ENCODE results near the gene ZNRD2. TPM values are rescaled to one million over a fixed set of nuclear protein-coding genes. Genes with fewer than 3 reads are reported as not detected.

Gene ZNRD2
- total and polyA plus RNA-seq, 10 of the 15 experiments (the other 5 are each of a cell fraction or from before 2014, with no cell fraction given) = 7.9 to 111 (median 55.4) TPM

- ATAC-seq (no peak), FAIRE-seq (no peak), DNase-seq (ENCODE audit: low read depth, low spot score) (no peak)
- no TSS peak for BruUV-seq (replicated peaks)
- Histone ChIP-seq H3K9ac (ENCODE audit: control insufficient read depth, insufficient read depth, low read length) (no peak overlapping the region), H2AFZ (ENCODE audit: control insufficient read depth, low read depth, low read length) (no peak overlapping the region), H3K79me2 (ENCODE audit: control insufficient read depth, insufficient read depth, low read length) (peaks cover 19% of the 10 kb centered on the region), H3K36me3 (ENCODE audit: control insufficient read depth in 2 of 2, insufficient read depth in 2 of 2, low read length in 1 of 2) (no peaks in the 10 kb centered on the region), H3K4me3 (no peak overlapping the region), H3K27ac (ENCODE audit: control insufficient read depth, insufficient read depth) (no peak overlapping the region), H3K9me3 (replicated peaks; ENCODE audit: control insufficient read depth, insufficient read depth, low read length) (no peaks in the 10 kb centered on the region), H3K4me1 (ENCODE audit: control insufficient read depth, insufficient read depth, low read length) (peaks cover 12% of the 10 kb centered on the region), H3K4me2 (ENCODE audit: control insufficient read depth, insufficient read depth) (peak overlapping the region; percentile 33; the same call in 1 of the 2 replicates), H3K27me3 (replicated peaks in 1 of 2; ENCODE audit: control insufficient read depth in 2 of 2, insufficient read depth in 2 of 2, low read length in 1 of 2) (no peaks in the 10 kb centered on the region; a peak in 1 of 4 replicates), H4K20me1 (ENCODE audit: control insufficient read depth, insufficient read depth) (no peaks in the 10 kb centered on the region)
- RAD21 ChIA-PET (ENCODE audit: unreplicated experiment) = interaction anchor here (0.6 to 1.9 kb wide), 6 partner anchors 14 to 563 kb away, joined by 3 to 8 read pairs (median 4); no protein-coding TSS in a partner anchor
- CTCF ChIA-PET = interaction anchor here (1.1 to 2.0 kb wide), 5 partner anchors 13 to 149 kb away, joined by 3 to 8 read pairs (median 5); no protein-coding TSS in a partner anchor
- 53% methylated on average over 7 of the region's 7 CpGs for WGBS (ENCODE audit: insufficient coverage, insufficient replicate concordance, low lambda C conversion rate, missing lambda C conversion rate)
- intact Hi-C loops (cut with micrococcal nuclease; ENCODE audit: unreplicated experiment) (no loop called here), in situ Hi-C loops (cut with MboI) (no loop called here)
- POLR2A ChIA-PET = interaction anchor here (0.5 to 0.9 kb wide), 11 partner anchors 11 to 352 kb away, joined by 3 to 8 read pairs (median 5); partner anchors contain the start of gene FIBP
- SMC1A ChIA-PET (ENCODE audit: uncharacterized antibody, unreplicated experiment) = interaction anchor here (0.6 to 2.2 kb wide), 6 partner anchors 10 to 187 kb away, joined by 3 to 7 read pairs (median 3); no protein-coding TSS in a partner anchor
- TF ChIP-seq HCFC1 (IDR thresholded peaks at IDR 0.05; ENCODE audit: low read length) (no peak), CEBPZ (IDR thresholded peaks at IDR 0.05; ENCODE audit: low read depth, low read length) (no peak), ZNF384 (IDR thresholded peaks at IDR 0.05; ENCODE audit: borderline replicate concordance, low read depth, low read length) (peak; percentile 54), PBX3 (IDR thresholded peaks at IDR 0.05; ENCODE audit: insufficient replicate concordance, low read depth, low read length) (no peak), KDM1A (IDR thresholded peaks at IDR 0.05; ENCODE audit: borderline replicate concordance) (no peak), SPI1 (IDR thresholded peaks at IDR 0.05; ENCODE audit: borderline replicate concordance, insufficient read depth, low read depth, low read length) (peak; percentile 57)
Observed at GRCh38 chr11:65565624-65566453, 4.4 kb upstream of the ZNRD2 start.
